HUDEP-2 (cell line): Measurements from ENCODE around the gene GRIK1.

Experiments
- DNase-seq, 76 experiments: peaks; one replicate each; lab custom pipeline; 2025; ENCODE audit not compliant: unreplicated experiment in 76 of 76; lab: John Stamatoyannopoulos, UW

Gene GRIK1

DNA sequence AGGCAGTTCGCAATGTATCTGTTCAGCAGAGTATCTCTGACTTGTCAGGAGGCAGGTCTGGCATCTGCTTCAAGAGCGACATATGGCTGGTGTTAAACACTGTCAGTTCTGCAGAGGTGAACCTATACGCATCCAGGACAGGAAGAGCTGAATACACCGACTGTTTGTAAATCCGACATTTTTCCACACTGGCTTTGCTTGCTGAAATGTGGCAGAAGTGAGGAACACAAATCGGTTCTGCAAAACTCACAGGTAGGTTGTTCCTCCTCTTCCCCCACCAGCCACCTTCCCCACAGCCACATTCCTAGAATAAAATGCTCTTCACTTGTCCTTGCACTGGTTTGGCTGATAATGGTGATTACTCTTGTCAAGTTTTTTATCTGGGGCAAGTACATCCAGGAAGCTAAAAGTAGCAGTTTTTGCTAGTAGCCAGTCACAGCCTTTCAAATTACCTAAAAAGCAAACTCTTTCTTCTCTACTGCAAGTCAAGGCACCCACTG lies 289.2 kb downstream of the GRIK1 start:
- no peak for DNase-seq

DNA sequence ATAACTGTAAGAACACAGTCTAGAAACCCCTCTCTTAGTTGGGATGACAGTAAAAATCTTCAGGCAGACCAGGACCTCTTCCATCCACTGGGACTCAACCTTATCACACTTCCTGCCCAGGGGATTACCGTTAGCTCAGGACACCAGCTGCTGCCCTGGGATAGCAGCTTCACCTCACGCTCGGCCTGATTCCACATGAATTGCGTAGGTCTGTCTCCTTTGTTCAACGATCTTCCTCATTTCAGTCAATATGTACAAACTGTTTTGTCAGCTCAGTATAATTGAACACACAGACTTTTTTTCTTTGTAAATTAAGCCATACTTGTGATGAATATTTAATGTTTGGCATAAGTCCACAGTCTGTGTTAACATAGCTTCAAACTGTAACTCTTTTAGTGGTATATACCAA lies 290.4 kb downstream of the GRIK1 start:
- no peak for DNase-seq

DNA sequence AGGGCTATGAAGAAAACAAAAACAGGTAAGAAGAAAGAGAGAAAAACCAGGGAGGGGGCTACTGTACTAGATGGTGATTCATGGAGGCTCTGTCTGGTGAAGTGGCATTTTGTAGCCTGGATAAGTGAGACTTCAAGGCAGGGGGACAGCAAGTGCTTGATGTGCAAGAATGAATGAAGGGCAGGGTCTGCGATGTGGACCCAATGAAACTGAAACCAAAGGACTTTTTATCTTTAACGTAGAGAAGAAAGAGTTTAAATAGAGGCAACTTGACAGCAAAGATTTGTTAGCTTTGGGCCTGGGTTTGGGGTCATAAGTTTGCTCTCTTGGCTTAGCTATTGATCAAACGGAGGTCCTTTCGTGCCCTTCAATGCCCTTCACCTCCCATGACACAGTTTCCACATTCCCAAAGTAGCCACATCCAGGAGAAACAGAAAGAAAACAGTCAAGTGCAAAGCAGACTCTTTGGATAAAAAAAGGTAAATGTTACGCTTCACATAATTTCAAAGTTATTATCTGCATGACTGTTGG lies 291.0 kb downstream of the GRIK1 start:
- no peak for DNase-seq

DNA sequence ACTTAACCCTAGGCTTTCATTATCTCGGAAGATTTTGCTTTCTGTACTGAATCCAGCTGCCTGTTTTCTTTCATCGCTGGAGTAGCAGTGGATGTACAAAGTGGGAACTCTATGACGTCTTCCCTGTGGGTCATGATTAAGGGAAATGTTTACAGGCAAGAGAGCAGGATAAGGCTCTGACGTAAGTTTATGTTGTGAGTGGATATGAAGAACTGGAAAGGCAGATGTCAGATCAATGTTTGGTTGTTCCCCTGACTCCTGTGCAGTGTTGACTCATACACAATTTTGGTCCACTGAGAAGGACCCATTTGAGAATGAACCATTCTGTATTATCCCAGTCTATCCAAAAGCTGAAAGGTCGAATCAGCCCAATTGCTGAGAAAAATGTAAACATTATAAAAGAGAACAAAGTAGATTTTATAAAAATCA lies 292.4 kb downstream of the GRIK1 start:
- DNase-seq, result no peak

DNA sequence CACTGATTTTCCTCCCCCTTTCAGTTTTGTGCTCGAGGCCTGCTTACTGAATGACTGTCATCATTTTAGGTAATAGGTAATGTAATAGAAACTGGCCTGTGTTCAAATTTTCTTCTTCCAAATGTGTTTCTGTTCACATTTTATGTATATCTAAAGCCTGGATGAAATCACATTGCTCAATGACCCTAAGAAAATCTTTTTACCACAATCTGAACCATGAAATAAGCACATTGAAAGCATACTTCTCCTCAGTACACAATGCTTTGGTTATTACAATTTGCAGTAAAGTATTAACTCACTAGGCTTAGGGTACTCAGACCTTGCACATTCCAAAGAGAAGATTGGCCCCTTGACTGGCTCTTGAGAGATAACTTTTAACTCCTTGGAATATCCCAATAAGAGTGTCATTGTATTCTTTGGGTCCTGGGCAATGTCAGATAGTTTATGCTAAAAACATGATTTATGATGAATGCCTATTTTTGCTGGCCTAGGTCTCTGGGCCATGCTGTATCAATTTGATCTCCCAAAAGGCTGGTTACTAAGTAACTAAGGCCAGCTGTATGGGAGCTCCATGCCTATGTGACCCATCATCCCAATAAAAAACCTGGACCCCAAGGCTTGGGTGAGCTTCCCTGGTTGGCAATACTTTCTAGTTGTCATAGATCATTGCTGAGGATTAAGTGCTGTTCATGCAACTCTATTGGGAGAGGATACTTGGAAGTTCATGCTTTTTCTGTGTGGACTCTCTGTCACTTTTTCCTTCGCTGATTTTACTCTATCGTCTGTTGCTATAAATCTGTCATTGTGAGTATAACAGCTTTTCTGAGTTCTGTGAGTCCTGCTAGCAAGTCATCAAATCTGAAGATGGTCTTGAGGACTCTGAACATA lies 293.9 kb downstream of the GRIK1 start:
- no peak for DNase-seq

DNA sequence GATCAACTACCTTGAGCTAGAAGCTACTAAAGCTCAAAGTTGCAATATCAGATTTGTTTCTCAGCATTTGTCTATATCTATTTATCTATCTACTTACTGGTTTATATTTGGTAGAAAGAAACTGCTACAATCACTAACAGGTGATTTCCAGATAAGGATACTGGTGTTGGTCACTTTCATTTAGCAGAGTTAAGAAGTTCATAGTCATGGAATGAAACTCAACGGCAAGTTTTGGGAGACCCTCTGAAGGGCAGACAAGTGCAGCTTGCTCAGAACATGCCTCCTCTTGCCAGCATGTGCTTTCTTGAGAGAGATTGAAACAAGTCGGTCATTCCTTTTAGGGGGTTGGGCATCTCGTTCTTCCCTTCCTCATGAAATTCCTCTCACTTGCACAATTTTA lies 296.5 kb downstream of the GRIK1 start:
- peak in 1 of 76 experiments; percentile 9 for DNase-seq

DNA sequence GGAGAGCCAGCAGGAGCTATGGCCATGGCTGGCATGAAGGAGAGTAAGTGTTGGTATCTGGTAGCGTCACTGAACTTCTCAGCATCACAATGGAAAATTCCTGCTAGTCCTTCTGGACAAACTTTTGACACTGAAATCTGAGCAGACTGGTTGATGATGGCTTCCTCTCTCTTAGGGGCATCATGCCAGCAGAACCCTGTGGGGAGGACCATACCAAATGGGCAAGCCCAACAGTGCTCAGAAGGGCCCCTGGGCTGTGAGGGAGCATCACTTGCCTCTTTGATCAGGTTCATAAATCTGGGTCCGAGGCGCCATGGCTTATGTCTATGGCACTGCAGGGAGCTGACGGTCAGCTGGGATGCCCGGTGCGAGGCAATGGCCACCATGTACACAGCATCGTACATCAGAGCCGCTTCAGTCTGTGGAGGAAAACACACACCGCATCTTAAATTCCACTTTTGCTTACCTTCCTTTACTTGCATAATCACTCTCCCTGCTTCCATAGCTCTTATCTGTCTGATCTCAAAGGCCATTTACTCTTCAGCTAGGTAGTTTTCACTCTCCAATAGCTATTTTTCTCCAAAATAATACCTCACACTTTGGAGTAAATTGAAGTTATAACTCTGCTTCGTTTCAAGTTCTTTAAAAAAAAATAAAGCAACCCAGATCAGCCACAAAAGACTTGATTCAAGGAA lies 297.1 kb downstream of the GRIK1 start:
- DNase-seq, result peak in 3 of 76 experiments; percentile 23 to 37 (median 24)

DNA sequence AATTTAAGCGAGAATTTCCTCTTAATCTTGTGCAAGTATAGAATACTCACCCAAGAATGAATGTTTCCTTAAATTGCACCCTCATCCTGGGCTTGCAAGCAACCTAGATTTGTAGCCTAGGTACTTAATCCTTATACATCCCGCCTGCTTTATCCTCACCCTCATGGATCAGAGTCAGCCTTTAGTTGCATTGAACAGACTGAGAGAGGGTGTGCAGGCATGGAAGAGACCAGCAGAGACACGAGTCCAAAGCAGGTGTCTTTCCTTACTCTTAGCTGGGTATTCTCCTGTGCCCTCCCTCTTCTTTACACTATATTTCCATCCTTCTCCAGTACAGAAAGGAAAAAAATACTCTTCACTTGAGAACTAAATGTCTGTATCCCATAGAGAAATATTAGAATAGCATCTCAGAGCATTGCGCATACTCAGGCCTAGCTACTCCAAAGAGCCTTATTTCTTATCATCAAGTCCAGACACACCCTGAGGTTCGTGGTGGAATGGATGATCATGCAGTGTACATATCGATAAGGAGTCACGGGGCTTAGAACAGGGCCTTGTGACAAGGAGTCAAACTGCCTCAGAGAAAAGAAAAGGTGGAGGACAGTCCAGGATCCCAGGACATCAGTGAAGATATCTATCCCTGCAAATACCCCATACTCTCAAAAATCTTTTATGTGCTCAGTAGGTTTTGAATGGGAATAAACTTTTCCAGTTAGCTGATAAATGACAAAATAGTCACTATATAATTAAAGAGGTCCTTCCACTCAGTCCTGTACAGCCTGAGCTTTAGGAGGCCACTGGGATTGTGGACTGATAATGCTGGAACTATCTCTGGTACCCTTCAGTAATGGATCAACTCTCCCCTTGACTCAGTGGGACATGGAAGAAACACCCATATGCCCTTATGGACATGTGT lies 297.9 kb downstream of the GRIK1 start:
- DNase-seq, result peak in 73 of 76 experiments; percentile 25 to 97 (median 83)

DNA sequence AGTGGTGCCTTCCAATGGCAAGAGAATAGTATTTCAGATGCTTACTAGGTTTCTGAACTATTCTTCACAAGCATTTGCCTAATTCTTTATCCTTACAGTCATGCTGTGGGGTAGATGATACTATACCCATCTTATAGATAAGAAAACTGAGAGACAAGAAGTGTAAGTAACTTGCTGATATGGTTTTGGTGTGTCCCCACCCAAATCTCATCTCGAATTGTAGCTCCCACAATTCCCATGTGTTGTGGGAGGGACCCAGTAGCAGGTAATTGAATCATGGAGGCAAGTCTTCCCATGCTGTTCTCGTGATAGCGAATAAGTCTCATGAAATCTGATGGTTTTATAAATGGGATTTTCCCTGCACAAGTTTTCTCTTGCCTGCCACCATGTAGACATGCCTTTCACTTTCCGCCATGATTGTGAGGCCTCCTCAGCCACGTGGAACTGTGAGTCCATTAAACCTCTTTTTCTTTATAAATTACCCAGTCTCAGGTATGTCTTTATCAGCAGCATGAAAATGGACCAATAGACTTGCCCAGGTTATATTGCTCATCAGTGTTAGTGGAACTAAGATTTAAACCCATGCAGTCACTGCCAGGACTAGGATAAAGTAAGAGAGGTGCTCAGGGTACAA lies 298.7 kb downstream of the GRIK1 start:
- DNase-seq, result peak in 8 of 76 experiments; percentile 7 to 32 (median 16)

DNA sequence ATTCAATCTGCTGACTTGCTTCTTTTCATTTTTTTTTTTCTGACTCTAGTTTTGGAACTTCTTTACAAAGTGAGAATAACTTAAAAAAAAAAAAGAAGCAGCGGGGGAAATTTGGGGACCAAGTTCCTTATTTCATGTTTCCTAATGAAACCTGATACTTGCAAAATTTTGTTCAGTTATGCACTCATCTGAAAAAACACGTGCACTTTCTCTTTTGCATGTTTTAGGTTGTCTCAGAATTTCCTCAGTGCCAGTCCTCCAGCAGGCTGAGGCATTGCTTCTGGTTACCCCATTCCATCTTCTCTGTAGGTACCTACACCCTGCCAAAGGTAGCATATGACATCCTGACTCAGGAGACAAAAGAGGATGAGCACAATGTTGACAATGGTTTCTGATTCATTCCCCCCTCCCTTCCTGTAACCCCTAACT lies 299.7 kb downstream of the GRIK1 start:
- DNase-seq, result no peak

DNA sequence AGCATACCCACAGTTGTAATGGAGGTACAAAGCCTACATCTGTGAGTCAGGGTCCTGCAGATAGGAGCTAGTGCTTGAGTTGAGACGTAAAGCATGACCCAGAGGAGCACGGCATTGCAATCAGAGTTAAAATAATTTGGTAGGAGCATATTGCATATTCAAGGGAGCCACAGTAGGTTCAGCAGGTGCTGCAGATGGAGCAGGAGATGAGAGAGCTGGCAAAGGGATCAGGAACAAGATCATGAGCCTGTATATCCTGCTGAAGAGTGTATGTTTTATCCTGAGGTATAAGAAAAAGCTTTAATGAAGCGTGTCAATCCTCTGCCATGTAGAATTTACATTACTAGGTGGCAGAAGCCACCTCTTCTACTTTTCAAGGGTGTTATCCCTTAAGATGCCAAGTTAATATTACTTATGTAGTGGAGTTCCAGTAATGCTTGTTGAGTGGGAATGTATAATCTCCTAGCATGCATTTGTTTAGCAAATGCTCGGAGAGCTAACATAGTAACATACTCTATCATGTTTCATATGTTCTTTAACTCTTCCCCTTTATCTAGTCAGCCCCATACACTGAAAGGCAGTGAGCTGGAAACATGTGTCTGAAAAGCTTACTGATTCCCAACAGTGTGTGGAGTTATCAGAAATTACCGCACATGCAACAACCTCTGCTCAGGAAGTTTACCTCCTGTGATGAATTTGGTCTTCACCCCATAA lies 300.3 kb downstream of the GRIK1 start:
- DNase-seq, result no peak

DNA sequence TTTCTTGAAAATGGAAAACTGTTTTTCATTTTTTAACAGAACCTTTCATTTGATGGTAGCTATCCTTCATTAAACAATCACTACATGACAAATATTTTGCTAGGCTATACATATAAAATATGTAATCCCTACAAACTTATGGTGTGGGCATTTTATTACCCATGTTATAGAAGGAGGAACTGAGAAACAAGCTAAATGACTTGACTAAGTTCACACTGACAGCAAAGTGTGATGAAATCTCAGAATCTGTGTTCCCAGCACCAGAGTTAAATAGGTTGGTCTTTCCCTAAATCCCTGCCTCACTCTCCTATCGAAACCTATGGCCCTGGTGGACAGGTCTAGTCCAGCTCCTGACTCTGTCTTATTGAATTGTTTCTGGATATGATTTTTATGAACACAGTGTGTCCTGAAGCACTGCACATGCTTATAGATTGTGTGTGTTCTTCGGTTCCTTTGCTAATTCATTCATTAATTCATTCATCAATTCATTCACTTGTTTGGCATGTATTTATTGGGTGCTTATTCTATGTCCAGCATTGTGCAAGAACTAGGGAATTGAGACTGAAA lies 301.0 kb downstream of the GRIK1 start:
- no peak for DNase-seq

DNA sequence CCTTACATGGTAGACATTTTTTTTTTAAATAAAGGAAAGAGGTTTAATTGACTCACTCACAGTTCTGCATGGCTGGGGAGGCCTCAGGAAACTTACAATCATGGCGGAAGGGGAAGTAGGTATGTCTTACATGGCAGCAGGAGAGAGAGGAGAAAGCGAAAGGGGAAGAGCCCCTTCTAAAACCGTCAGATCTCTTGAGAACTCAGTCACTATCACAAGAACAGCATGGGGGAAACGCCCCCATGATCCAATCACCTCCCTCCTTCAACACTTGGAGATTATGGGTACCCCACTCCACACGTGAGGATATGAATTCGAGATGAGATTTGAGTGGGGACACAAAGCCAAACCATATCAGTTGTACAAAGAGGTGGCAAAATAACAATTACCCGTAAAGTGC lies 301.7 kb downstream of the GRIK1 start:
- no peak for DNase-seq

DNA sequence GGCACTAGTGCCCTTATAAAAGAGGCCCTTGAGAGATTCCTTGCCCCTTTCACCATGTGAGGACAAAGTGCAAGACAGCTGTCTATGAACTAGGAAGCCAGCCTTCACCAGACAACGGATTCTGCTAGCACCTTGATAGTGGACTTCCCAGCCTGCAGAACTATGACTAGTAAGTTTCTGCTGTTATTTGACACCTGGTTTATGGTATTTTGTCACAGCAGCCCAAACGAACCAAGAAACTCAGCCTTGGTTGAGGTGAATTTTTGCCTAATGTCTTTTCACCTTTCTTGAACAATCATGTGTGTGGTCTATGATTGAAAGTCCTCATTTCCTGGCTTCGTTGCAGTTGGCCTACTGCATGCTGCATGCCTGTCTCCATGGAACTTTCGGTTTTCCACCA lies 302.2 kb downstream of the GRIK1 start:
- no peak for DNase-seq

DNA sequence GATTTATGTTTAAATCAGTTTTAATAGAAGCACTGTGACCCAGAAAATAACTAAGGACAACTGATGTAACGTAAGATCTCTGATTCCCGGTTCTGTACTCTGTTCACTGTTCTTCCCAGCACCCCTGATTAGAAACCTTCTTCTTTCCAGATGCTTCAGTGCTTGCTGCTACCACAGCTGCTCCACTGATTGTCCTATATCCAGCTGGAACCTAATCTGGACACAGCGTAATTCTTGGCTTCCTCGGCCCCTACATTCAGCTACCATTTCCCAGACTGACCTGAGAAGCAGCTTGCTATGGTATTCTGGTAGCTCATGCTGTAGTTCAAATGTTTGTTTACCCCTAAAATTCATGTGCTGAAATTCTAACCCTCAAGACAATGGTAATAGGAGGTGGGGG lies 302.7 kb downstream of the GRIK1 start:
- DNase-seq, result no peak

DNA sequence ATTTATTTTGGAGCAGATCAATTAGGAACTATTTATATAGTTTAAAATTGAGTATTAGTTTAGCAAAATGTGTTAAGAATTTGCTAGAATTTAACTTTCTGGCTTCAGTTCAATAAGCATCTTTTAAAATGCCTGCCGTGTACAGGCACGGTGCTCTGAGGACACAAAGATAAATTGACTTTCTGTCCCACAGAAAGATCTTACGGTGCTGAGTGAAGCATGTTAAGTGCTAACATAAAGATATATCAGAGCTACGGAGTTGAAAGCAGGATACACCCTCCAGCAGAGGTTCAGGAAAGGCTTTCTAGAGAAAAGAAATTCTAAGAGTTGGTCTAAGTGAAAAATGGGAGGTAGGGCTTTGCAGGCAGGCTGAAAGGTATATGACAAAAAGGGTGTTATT lies 305.4 kb downstream of the GRIK1 start:
- no peak for DNase-seq

DNA sequence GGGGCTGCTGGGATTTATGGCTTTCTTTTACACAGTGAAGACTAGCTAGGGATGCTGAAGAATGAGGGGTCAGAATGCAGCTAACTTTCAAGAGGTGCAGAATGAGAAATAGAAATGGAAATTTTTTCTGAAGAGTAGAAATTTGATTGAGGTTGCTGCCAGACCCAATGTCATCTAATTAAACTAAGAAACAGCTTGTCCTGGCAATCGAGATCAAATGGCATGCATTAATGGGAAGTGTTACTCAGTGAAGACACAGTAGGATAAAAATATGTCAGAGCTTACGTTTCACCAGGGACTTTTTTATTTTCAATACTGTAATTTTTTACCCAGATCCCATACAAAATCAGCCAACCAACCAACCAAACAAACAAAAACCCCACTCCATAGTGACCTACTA lies 306.0 kb downstream of the GRIK1 start:
- DNase-seq, result no peak

DNA sequence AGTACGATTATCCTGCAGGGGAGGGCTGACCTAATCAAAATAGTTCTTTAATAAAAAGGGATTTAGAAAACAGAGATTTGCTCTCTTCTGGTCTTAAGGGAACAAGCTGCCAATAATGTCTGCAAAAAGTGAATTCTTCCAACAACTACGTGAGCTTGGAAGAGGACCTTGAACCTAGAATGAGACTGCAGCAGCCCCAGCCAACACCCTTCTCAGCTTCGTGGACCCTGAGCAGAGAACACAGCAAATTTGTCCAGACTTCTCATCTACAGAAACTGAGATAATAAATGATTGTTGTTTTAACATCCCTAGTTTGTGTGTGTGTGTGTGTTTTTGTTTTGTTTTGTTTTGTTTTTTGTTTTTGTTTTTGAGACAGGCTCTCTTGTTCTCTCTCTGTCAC lies 309.4 kb downstream of the GRIK1 start:
- DNase-seq, result no peak

DNA sequence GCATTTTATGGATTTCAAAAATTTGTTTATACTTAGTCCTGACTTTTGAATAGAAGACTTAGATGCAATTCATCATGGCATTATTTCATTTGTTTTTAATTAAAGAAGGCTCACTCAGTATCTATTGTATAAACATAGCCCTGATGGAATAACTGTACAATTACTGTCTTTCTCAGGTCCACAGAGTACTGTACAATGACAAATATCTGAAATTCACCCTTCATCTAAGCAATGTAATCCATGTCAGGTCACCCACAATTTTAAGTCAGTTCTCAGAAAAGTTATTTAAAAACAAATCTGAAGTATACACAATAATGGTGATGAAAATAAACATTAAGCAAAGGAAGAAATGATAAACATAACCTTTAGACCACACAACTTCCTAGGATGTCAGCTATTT lies 311.9 kb downstream of the GRIK1 start:
- no peak for DNase-seq
